NCI-H1930 (cell line): ENCODE data around the gene DAD1.
"Not testable (repeated sequence)": the region's sequence is repeated elsewhere in the genome, so short reads cannot be mapped to it uniquely, and the experiment has no call there.

Source experiments
- DNase-seq, 2 experiments: peaks; one replicate each; lab custom pipeline; 2025; lab: John Stamatoyannopoulos, UW

The DAD1 gene

GRCh38 chr14:22598896-22599244, 9.8 kb upstream of the DAD1 start:
- no peak for DNase-seq

- peak in 1 of 2 experiments; percentile 48 for DNase-seq
Measured at GRCh38 chr14:22598099-22598895, 9.3 kb upstream of the DAD1 start, which contains the start of gene ABHD4. Gene ABHD4 (plus strand): TSS chr14:22598300. CDS start chr14:22598307, 7 bp downstream.

- no peak for DNase-seq
Measured at GRCh38 chr14:22597771-22598098, 8.7 kb upstream of the DAD1 start.

GRCh38 chr14:22597265-22597664, 8.2 kb upstream of the DAD1 start:
- DNase-seq = no peak

- DNase-seq = no peak
Measured at GRCh38 chr14:22596354-22596879, 7.4 kb upstream of the DAD1 start.

- no peak for DNase-seq
Measured at GRCh38 chr14:22594156-22594716, 5.2 kb upstream of the DAD1 start.

- DNase-seq = no peak
Measured at GRCh38 chr14:22593601-22594000, 4.6 kb upstream of the DAD1 start.

- no peak for DNase-seq
Measured at GRCh38 chr14:22593189-22593588, 4.2 kb upstream of the DAD1 start.

GRCh38 chr14:22588526-22589095, 413 bp downstream of the DAD1 start:
- no peak for DNase-seq

- not testable (repeated sequence) for DNase-seq
Measured at GRCh38 chr14:22587677-22588422, 1.2 kb downstream of the DAD1 start.

GRCh38 chr14:22587247-22587646, 1.8 kb downstream of the DAD1 start:
- DNase-seq = no peak

GRCh38 chr14:22583994-22584393, 5.0 kb downstream of the DAD1 start:
- DNase-seq = no peak

GRCh38 chr14:22580625-22581024, 8.4 kb downstream of the DAD1 start:
- DNase-seq = no peak

- DNase-seq = no peak
Measured at GRCh38 chr14:22579881-22580280, 9.1 kb downstream of the DAD1 start.

GRCh38 chr14:22579236-22579635, 9.8 kb downstream of the DAD1 start:
- DNase-seq = no peak

GRCh38 chr14:22577334-22577908, 11.6 kb downstream of the DAD1 start:
- no peak for DNase-seq

GRCh38 chr14:22573804-22574203, 15.2 kb downstream of the DAD1 start:
- DNase-seq = no peak

GRCh38 chr14:22572562-22573058, 16.4 kb downstream of the DAD1 start:
- no peak for DNase-seq

GRCh38 chr14:22570132-22570949, 18.7 kb downstream of the DAD1 start:
- DNase-seq = peak; percentile 6 to 74

GRCh38 chr14:22569737-22570131, 19.3 kb downstream of the DAD1 start:
- DNase-seq = no peak

GRCh38 chr14:22569106-22569736, 19.8 kb downstream of the DAD1 start:
- no peak for DNase-seq
